SK-N-SH treated with all-trans-retinoic acid at 6 μM for 48 hours (cell line): Measurements from ENCODE around the gene ADH5.

Source experiments
- ARNTL ChIP-seq: fragments of 450-650 bp; formaldehyde crosslinking; IDR thresholded peaks from 2 replicates; pipeline ENCODE4 v1.5.0; 2020; ENCODE audit warnings: low read depth, mild to moderate bottlenecking, moderate library complexity, borderline replicate concordance
- POU6F1 ChIP-seq: fragments of 250-450 bp; sonication (Bioruptor Pico); IDR thresholded peaks from 2 replicates; pipeline ENCODE4 v1.8.0; 2021; ENCODE audit warnings: low read depth, mild to moderate bottlenecking, moderate library complexity, borderline replicate concordance
- RARB ChIP-seq: fragments of 250-450 bp; sonication (Bioruptor Pico); IDR thresholded peaks from 2 replicates; pipeline ENCODE4 v1.8.0; 2021; ENCODE audit warnings: mild to moderate bottlenecking, moderate library complexity
- TOX ChIP-seq: fragments of 250-450 bp; sonication (Bioruptor Pico); IDR thresholded peaks from 2 replicates; pipeline ENCODE4 v1.8.0; 2021; ENCODE audit warnings: mild to moderate bottlenecking, moderate library complexity, borderline replicate concordance
- ZFP3 ChIP-seq: fragments of 250-450 bp; sonication (Bioruptor Pico); IDR thresholded peaks from 2 replicates; pipeline ENCODE4 v1.5.0; 2020; ENCODE audit warnings: mild to moderate bottlenecking, moderate library complexity
- TF ChIP-seq, protein P1 (sequence below): fragments of 250-450 bp; sonication (Bioruptor Pico); IDR thresholded peaks from 2 replicates; pipeline ENCODE4 v1.5.1; 2021; ENCODE audit warnings: mild to moderate bottlenecking, moderate library complexity
- TF ChIP-seq, protein P2 (sequence below): fragments of 250-450 bp; sonication (Bioruptor Pico); IDR thresholded peaks from 2 replicates; pipeline ENCODE4 v1.8.0; 2020; ENCODE audit warnings: mild to moderate bottlenecking, moderate library complexity, borderline replicate concordance

DNA sequence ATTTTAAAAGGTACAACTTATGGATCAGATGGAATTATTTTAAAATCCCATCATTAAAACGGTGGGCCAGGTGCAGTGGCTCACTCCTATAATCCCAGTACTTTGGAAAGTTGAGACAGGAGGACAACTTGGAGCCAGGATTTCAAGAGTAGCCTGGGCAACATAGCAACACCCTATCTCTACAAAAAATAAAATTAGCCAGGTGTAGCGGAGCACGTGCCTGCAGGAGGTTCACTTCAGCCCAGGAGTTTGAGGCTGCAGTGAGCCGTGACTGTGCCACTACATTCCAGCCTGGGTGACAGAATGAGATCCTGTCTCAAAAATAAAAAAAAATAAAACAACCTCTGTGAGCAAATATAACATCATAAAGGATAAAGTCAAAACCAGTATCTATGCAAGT, 11.4 kb downstream of the ADH5 start:
- TF ChIP-seq ZFP3 (CRISPR knock-in tag) (no peak), ARNTL (CRISPR knock-in tag) (no peak), RARB (CRISPR knock-in tag) (no peak), POU6F1 (CRISPR knock-in tag) (no peak), TOX (no peak)
- TF ChIP-seq, protein P1, sequence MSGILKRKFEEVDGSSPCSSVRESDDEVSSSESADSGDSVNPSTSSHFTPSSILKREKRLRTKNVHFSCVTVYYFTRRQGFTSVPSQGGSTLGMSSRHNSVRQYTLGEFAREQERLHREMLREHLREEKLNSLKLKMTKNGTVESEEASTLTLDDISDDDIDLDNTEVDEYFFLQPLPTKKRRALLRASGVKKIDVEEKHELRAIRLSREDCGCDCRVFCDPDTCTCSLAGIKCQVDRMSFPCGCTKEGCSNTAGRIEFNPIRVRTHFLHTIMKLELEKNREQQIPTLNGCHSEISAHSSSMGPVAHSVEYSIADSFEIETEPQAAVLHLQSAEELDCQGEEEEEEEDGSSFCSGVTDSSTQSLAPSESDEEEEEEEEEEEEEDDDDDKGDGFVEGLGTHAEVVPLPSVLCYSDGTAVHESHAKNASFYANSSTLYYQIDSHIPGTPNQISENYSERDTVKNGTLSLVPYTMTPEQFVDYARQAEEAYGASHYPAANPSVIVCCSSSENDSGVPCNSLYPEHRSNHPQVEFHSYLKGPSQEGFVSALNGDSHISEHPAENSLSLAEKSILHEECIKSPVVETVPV (CRISPR knock-in tag): no peak
- TF ChIP-seq, protein P2, sequence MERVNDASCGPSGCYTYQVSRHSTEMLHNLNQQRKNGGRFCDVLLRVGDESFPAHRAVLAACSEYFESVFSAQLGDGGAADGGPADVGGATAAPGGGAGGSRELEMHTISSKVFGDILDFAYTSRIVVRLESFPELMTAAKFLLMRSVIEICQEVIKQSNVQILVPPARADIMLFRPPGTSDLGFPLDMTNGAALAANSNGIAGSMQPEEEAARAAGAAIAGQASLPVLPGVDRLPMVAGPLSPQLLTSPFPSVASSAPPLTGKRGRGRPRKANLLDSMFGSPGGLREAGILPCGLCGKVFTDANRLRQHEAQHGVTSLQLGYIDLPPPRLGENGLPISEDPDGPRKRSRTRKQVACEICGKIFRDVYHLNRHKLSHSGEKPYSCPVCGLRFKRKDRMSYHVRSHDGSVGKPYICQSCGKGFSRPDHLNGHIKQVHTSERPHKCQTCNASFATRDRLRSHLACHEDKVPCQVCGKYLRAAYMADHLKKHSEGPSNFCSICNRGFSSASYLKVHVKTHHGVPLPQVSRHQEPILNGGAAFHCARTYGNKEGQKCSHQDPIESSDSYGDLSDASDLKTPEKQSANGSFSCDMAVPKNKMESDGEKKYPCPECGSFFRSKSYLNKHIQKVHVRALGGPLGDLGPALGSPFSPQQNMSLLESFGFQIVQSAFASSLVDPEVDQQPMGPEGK (CRISPR knock-in tag): no peak
